Globus pallidus (tissue), 1 donor: ENCODE data around the gene HTR1D.

ENCODE experiments used
- DNase-seq: peaks from one replicate; pipeline ENCODE4 v3.0.0-alpha.2; 2015; ENCODE audit warnings: low spot score

The HTR1D gene

DNA sequence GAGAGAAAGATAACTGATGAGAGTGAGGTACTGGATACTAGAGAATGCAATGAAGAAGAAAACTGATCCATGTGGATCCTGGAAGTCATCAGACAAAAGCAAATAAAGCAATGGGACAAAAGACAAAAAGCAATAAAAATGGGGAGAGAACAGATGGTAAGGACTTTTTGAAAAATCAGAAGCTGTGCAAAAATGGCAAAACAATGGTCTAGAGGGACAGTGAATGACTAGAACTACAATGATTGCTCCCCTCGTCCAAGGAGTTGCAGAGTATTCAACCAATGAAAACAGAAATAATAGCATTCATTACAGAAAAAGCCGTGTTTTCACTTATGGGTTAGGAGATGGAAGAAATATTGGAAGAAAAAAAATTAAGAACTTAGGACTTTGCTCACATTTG lies 67.2 kb downstream of the HTR1D start:
- DNase-seq = no peak

DNA sequence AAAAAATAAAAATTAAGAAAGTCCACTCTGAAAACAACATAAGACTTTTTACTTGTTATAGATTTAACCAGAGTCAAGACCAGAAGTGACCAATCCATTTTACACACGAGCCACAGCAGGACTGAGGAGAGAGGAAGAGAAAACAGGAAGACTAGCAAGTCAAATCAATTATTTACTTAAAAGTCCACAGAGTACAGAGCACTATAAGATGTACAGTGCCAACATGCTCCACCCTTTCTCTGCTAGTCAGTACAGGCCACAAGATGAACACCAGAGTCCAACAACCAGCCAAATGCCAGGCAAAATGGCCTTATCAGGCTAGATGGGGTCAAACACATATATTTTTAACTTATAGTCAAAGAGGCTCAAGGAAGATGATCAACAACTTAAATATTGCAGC lies 68.2 kb downstream of the HTR1D start:
- DNase-seq = no peak

DNA sequence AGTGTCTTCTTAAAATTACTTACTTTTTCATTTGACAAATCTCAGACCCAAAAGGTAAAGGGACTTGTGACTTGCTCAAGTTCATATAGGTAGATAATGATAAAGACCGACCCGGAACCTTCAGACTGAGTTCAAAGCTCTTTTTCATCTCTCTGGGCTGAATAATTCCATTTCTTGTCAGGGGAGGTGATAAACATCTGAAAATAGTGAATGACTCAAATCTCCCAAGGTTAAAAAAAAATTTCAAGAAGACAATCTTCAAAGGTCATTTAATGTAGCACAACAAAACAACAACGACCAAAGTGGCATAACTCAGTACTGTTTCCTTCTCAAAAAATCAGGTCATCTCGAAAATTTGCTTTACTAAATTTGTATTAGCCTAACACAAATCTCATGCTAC lies 69.2 kb downstream of the HTR1D start:
- no peak for DNase-seq
